A549 treated with CpdA at 1 μM for 4 hours (cell line): ENCODE data around the gene OVCH1. TPM values are rescaled to one million over a fixed set of nuclear protein-coding genes. Genes with fewer than 3 reads are reported as not detected.

Source experiments
- total RNA-seq: library from RNA; stranded (reverse); fragments of 200-300 nt; extraction: Qiagen RNA extraction; gene quantifications from 5 replicates; pipeline ENCODE4 v1.2.3, GENCODE V29; 2022; ENCODE audit warnings: low read depth

OVCH1 gene
- total RNA-seq: not detected in 5 replicates

GRCh38 chr12:29497588-29497987, at the start of gene OVCH1:
Gene OVCH1 (minus strand): TSS chr12:29497686. CDS start chr12:29497686, 0 bp downstream.

GRCh38 chr12:29380536-29381523, 116.7 kb downstream of the OVCH1 start, which contains the start of gene ERGIC2:
Gene ERGIC2 (minus strand): TSS chr12:29381172. CDS start chr12:29371633, 9,539 bp downstream.

Other genes with a start within 250 kb of the OVCH1 start
- 64.5 to 85.9 TPM (median 68.2 TPM) in 5 replicates for gene ERGIC2, start 116.5 kb downstream of the OVCH1 start, total RNA-seq